Neural cell (in vitro differentiated cells): ENCODE measurements around the gene GRPR.

Experiments
- EP300 ChIP-seq: fragments of 450-650 bp; conservative IDR thresholded peaks from 2 replicates; pipeline ENCODE4 v1.6.1; 2014; ENCODE audit warnings: antibody characterized with exemption, mild to moderate bottlenecking, moderate library complexity; ENCODE audit not compliant: poor library complexity, severe bottlenecking
- EZH2 ChIP-seq: fragments of 200-600, 300-800 bp; shearing (Covaris generic), sonication (generic); IDR thresholded peaks from 2 replicates; pipeline ENCODE4 v1.6.1; 2014; ENCODE audit warnings: antibody characterized with exemption, low read length, borderline replicate concordance, mild to moderate bottlenecking; ENCODE audit not compliant: insufficient read depth, poor library complexity, severe bottlenecking
- MXI1 ChIP-seq: fragments of 450-650 bp; conservative IDR thresholded peaks from 2 replicates; pipeline ENCODE4 v1.6.1; 2014; ENCODE audit warnings: antibody characterized with exemption, mild to moderate bottlenecking; ENCODE audit not compliant: poor library complexity, severe bottlenecking
- POLR2AphosphoS5 ChIP-seq: IDR thresholded peaks from 2 replicates; pipeline ENCODE4 v1.6.1; 2012
- RAD21 ChIP-seq: fragments of 450-650 bp; conservative IDR thresholded peaks from 2 replicates; pipeline ENCODE4 v1.6.1; 2014; ENCODE audit warnings: antibody characterized with exemption, mild to moderate bottlenecking, moderate library complexity
- SMC3 ChIP-seq: fragments of 450-650 bp; conservative IDR thresholded peaks from 2 replicates; pipeline ENCODE4 v1.6.1; 2014; ENCODE audit warnings: antibody characterized with exemption, mild to moderate bottlenecking, moderate library complexity; ENCODE audit not compliant: poor library complexity
- TAF1 ChIP-seq: IDR thresholded peaks from 2 replicates; pipeline ENCODE4 v1.6.1; 2012; ENCODE audit warnings: low read depth
- TF ChIP-seq, protein P1 (sequence below): fragments of 450-650 bp; IDR thresholded peaks from 2 replicates; pipeline ENCODE4 v1.5.1; 2014; ENCODE audit warnings: antibody characterized with exemption, mild to moderate bottlenecking, moderate library complexity; ENCODE audit not compliant: poor library complexity, severe bottlenecking
- TF ChIP-seq, protein P2 (sequence below): IDR thresholded peaks from 2 replicates; pipeline ENCODE4 v1.6.1; 2012; ENCODE audit warnings: borderline replicate concordance

DNA sequence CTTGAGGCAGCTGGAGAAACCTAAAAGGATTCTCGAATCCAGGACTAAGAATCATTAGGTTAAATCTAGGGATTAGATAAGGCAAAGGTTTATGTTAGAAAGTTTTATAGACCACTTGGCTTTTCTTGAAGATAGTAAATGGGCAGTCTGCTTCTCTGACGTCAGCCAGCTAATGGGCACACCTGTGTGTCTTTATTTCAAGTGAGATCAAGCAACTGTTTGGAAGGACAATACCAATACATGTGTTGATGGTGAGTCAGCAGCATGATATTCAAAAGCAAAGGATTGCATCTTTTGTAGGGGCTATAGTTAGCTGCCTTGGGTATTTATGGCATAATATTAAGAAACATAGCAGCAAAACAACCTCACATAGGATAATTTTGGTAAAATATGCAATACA is 46.5 kb upstream of the GRPR start:
- TF ChIP-seq, protein P1, sequence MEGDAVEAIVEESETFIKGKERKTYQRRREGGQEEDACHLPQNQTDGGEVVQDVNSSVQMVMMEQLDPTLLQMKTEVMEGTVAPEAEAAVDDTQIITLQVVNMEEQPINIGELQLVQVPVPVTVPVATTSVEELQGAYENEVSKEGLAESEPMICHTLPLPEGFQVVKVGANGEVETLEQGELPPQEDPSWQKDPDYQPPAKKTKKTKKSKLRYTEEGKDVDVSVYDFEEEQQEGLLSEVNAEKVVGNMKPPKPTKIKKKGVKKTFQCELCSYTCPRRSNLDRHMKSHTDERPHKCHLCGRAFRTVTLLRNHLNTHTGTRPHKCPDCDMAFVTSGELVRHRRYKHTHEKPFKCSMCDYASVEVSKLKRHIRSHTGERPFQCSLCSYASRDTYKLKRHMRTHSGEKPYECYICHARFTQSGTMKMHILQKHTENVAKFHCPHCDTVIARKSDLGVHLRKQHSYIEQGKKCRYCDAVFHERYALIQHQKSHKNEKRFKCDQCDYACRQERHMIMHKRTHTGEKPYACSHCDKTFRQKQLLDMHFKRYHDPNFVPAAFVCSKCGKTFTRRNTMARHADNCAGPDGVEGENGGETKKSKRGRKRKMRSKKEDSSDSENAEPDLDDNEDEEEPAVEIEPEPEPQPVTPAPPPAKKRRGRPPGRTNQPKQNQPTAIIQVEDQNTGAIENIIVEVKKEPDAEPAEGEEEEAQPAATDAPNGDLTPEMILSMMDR = no peak
- TF ChIP-seq RAD21 (no peak), EZH2 (no peak), POLR2AphosphoS5 (no peak), MXI1 (no peak), TAF1 (no peak), SMC3 (no peak), EP300 (no peak)
- TF ChIP-seq, protein P2, sequence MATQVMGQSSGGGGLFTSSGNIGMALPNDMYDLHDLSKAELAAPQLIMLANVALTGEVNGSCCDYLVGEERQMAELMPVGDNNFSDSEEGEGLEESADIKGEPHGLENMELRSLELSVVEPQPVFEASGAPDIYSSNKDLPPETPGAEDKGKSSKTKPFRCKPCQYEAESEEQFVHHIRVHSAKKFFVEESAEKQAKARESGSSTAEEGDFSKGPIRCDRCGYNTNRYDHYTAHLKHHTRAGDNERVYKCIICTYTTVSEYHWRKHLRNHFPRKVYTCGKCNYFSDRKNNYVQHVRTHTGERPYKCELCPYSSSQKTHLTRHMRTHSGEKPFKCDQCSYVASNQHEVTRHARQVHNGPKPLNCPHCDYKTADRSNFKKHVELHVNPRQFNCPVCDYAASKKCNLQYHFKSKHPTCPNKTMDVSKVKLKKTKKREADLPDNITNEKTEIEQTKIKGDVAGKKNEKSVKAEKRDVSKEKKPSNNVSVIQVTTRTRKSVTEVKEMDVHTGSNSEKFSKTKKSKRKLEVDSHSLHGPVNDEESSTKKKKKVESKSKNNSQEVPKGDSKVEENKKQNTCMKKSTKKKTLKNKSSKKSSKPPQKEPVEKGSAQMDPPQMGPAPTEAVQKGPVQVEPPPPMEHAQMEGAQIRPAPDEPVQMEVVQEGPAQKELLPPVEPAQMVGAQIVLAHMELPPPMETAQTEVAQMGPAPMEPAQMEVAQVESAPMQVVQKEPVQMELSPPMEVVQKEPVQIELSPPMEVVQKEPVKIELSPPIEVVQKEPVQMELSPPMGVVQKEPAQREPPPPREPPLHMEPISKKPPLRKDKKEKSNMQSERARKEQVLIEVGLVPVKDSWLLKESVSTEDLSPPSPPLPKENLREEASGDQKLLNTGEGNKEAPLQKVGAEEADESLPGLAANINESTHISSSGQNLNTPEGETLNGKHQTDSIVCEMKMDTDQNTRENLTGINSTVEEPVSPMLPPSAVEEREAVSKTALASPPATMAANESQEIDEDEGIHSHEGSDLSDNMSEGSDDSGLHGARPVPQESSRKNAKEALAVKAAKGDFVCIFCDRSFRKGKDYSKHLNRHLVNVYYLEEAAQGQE = no peak
